ENCODE measurements around the gene NRSN2. TPM values are rescaled to one million over a fixed set of nuclear protein-coding genes. Genes with fewer than 3 reads are reported as not detected.
"Not testable (repeated sequence)": the region's sequence is repeated elsewhere in the genome, so short reads cannot be mapped to it uniquely, and the experiment has no call there.

Gene NRSN2
- polyA plus RNA-seq, 4 donors, result 0.67 to 15.4 (median 9.6) TPM

DNA sequence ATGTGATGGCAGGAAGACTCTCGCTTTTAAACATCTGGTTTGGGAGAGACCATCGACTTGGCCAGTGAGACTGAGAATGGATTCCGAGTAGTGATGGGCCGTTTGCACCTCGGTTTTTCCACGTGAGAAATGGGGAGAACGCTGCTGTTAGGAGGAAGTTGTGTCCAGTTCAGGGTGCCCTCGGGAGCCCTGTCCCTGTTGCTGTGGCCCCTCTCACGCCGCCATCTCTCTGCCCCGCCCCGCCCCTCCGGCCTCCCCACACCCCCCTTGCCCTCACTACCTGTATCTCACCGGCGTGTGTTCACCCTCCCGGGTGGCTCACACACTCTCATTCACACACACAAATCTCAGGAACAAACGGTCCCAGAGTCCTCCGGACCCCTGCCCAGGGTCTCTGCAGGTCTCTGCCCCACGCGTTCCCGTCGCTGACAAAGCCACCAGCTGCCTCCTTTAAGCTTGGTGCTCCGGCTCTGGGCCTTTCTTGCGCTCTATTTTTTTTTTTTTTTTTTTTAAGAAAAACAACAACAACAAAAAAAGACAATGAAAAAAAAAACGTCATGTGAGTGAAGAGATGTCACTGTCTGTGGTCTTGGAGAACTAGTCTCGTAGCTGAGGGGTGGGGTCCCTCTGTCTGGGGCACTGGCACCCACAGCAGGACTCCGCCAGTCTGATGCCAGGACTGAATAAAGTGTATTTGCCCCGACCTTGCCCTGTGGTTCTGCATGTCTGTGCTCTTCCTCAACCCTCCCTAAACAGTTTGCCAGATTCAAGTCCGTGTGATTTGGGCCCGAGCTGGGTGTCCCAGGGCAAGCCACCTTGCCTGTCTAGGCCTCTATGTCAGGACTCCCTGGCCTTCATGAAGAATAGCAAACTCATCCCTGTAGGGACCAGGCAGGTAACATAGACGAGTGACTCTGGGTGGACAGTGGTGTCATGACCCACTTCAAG, 18.6 kb upstream of the NRSN2 start:
- DNase-seq, result no peak
- H3K27me3 ChIP-seq (ENCODE audit: control insufficient read depth in 3 of 3, insufficient read depth in 3 of 3, low read length in 3 of 3), result no peaks in the 10 kb centered on the region
- FAIRE-seq, result no peak
- H3K27ac ChIP-seq (ENCODE audit: low read depth in 1 of 3, low read length in 2 of 3), result peak overlapping the region in 2 of 3 donors; percentile 59 to 82
- peaks cover 0 to 20% (median 3%) of the 10 kb centered on the region in 3 donors for H3K4me1 ChIP-seq (ENCODE audit: control insufficient read depth in 3 of 3, insufficient read depth in 2 of 3, low read depth in 1 of 3, low read length in 2 of 3)
- WGBS, 3 donors, result 57 to 71% (median 64%) methylated on average over 31 of the region's 31 CpGs
- peaks cover 0 to 23% (median 0%) of the 10 kb centered on the region in 3 donors for H3K36me3 ChIP-seq (ENCODE audit: control insufficient read depth in 3 of 3, insufficient read depth in 2 of 3, low read depth in 1 of 3, low read length in 3 of 3)
- peak overlapping the region in 1 of 3 donors; percentile 74 for H3K4me3 ChIP-seq (ENCODE audit: low read depth in 1 of 3, low read length in 3 of 3)
- H3K9me3 ChIP-seq (ENCODE audit: control insufficient read depth in 2 of 2, insufficient read depth in 1 of 2, low read depth in 1 of 2, low read length in 1 of 2), result no peaks in the 10 kb centered on the region

DNA sequence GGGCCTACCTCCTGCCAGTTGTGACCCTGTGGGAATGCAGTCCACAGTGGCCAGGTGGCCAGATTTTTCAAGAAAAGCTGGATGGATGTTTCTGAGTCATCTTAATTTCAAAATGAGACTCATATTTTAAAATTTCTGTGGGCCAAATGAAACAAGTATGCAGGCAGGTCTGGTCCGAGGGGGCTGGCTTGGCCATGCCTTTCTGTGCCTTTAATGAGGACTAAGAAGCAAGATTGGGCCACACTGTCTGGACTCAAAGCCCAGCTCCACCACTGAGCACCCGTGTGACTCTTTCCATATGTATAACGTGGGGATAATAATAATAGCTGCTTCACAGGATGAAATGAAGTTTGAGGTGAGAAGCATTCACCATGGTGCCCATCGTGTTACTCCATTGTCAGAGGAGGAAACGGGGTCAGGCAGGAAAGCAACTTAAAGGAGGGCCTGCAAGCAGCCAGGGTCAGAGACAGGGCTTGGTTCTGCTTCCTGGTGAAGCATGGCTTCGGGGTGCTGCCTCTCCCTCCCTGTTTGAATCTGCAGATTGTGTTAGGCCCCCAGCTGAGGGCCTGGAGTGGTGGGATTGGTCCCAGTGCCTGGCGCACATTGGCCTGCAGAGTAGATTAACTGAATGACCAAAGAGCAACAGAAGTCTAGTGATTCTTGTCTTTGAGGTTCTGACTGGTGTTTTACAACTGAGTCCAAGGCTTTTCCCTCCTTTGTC, 17.8 kb upstream of the NRSN2 start:
- WGBS, 3 donors, result 55 to 71% (median 66%) methylated on average over 7 of the region's 7 CpGs
- Histone ChIP-seq H3K27ac (ENCODE audit: low read depth in 1 of 3, low read length in 2 of 3) (peak overlapping the region in 1 of 3 donors; percentile 41), H3K36me3 (ENCODE audit: control insufficient read depth in 3 of 3, insufficient read depth in 2 of 3, low read depth in 1 of 3, low read length in 3 of 3) (peaks cover 0 to 23% (median 0%) of the 10 kb centered on the region in 3 donors), H3K4me3 (ENCODE audit: low read depth in 1 of 3, low read length in 3 of 3) (no peak overlapping the region), H3K4me1 (ENCODE audit: control insufficient read depth in 3 of 3, insufficient read depth in 2 of 3, low read depth in 1 of 3, low read length in 2 of 3) (peaks cover 0 to 14% (median 3%) of the 10 kb centered on the region in 3 donors), H3K27me3 (ENCODE audit: control insufficient read depth in 3 of 3, insufficient read depth in 3 of 3, low read length in 3 of 3) (no peaks in the 10 kb centered on the region), H3K9me3 (ENCODE audit: control insufficient read depth in 2 of 2, insufficient read depth in 1 of 2, low read depth in 1 of 2, low read length in 1 of 2) (no peaks in the 10 kb centered on the region)
- DNase-seq (no peak), FAIRE-seq (no peak)

DNA sequence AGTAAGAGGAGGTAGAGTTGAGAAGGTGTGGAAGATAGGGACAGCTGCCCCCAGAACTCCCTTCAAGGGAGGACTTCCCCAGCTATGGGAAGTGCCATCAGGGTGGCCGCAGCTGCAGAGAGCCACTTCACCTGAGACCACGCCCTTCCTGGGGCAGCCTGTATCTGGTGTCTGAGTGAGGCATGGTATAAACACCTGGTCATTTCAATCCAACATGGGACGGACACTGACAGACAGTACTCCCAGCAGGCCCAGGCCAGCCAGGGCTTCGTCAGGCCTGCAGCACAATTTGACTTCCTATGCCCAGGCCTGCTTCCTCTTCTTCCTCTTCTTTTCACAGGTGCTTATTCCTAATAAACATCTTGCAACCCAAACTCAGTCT, 17.1 kb upstream of the NRSN2 start:
- H3K27me3 ChIP-seq (ENCODE audit: control insufficient read depth in 3 of 3, insufficient read depth in 3 of 3, low read length in 3 of 3), result no peaks in the 10 kb centered on the region
- WGBS, 3 donors, result 65 to 78% (median 76%) methylated on average over 4 of the region's 4 CpGs
- H3K36me3 ChIP-seq (ENCODE audit: control insufficient read depth in 3 of 3, insufficient read depth in 2 of 3, low read depth in 1 of 3, low read length in 3 of 3), result peaks cover 0 to 23% (median 0%) of the 10 kb centered on the region in 3 donors
- H3K4me3 ChIP-seq (ENCODE audit: low read depth in 1 of 3, low read length in 3 of 3), result no peak overlapping the region
- H3K9me3 ChIP-seq (ENCODE audit: control insufficient read depth in 2 of 2, insufficient read depth in 1 of 2, low read depth in 1 of 2, low read length in 1 of 2), result no peaks in the 10 kb centered on the region
- H3K27ac ChIP-seq (ENCODE audit: low read depth in 1 of 3, low read length in 2 of 3), result no peak overlapping the region
- DNase-seq, result no peak
- peaks cover 0 to 14% (median 3%) of the 10 kb centered on the region in 3 donors for H3K4me1 ChIP-seq (ENCODE audit: control insufficient read depth in 3 of 3, insufficient read depth in 2 of 3, low read depth in 1 of 3, low read length in 2 of 3)
- FAIRE-seq, result no peak

DNA sequence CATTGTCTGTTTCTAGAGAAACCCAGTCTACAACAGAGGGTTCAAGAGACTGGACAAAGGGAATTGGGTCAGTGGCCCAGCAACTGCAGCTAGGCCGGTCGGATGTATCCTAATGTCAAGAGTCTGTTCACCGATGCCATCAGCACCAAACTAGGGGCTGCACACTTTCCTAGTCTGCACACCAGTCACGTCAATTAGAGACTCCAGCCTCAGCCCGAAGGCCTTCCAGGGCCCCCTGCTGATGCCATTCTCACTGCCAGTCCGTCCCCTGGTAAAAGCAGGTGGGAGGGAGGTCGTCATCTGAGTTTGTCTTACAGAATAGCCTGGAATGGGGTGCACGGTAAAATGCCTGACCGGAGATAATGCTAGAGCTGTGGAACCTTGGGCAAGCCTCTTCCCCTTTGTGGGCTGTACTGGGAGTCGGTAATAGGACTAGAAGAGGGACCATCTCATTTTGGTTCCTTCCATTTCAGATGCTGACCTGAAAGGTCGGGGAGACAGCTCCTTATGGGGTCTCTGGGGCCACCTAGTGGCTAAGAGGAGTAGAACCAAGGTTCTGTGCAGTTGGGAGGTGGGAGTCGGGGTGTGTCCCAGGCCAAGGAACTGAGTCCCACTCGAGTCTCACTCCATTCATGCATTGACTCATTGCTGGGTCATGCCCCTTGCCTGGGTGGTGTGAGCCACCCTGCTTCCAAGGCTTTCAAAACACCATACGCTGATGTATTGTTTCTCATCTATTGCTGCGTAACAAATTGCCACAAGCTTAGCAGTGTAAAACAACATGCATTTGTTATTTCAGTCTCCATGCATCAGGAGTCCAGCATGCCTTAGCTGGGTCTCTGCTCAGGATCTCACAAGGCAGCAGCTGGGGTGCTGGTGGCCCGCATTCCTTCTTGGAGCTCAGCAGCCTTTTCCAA, 16.4 kb upstream of the NRSN2 start:
- Histone ChIP-seq H3K4me1 (ENCODE audit: control insufficient read depth in 3 of 3, insufficient read depth in 2 of 3, low read depth in 1 of 3, low read length in 2 of 3) (peaks cover 0 to 14% (median 3%) of the 10 kb centered on the region in 3 donors), H3K36me3 (ENCODE audit: control insufficient read depth in 3 of 3, insufficient read depth in 2 of 3, low read depth in 1 of 3, low read length in 3 of 3) (peaks cover 0 to 23% (median 0%) of the 10 kb centered on the region in 3 donors), H3K4me3 (ENCODE audit: low read depth in 1 of 3, low read length in 3 of 3) (no peak overlapping the region), H3K9me3 (ENCODE audit: control insufficient read depth in 2 of 2, insufficient read depth in 1 of 2, low read depth in 1 of 2, low read length in 1 of 2) (no peaks in the 10 kb centered on the region), H3K27ac (ENCODE audit: low read depth in 1 of 3, low read length in 2 of 3) (no peak overlapping the region), H3K27me3 (ENCODE audit: control insufficient read depth in 3 of 3, insufficient read depth in 3 of 3, low read length in 3 of 3) (no peaks in the 10 kb centered on the region)
- no peak for FAIRE-seq
- peak; percentile 53 to 67 for DNase-seq
- WGBS, 3 donors, result 54 to 56% (median 55%) methylated on average over 16 of the region's 16 CpGs

DNA sequence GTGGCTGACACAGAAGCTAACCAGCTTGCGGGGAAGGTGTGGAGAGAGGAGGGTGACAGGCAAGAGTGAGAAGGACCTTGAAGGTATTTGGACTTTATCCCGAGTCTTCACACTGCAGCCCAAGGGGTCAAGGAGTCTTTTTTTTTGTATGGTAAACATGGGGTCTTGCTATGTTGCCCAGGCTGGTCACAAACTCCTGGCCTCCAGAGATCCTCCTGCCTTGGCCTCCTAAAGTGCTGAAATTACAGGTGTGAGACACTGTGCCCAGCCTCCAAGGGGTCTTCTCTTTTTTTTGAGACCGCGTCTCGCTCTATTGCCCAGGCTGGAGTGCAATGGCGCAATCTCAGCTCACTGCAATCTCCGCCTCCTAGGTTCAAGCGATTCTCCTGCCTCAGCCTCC, 12.3 kb upstream of the NRSN2 start:
- Histone ChIP-seq H3K27me3 (ENCODE audit: control insufficient read depth in 3 of 3, insufficient read depth in 3 of 3, low read length in 3 of 3) (no peaks in the 10 kb centered on the region), H3K36me3 (ENCODE audit: control insufficient read depth in 3 of 3, insufficient read depth in 2 of 3, low read depth in 1 of 3, low read length in 3 of 3) (peaks cover 0 to 11% (median 0%) of the 10 kb centered on the region in 3 donors), H3K4me1 (ENCODE audit: control insufficient read depth in 3 of 3, insufficient read depth in 2 of 3, low read depth in 1 of 3, low read length in 2 of 3) (peaks cover 0 to 5% (median 0%) of the 10 kb centered on the region in 3 donors), H3K27ac (ENCODE audit: low read depth in 1 of 3, low read length in 2 of 3) (no peak overlapping the region), H3K9me3 (ENCODE audit: control insufficient read depth in 2 of 2, insufficient read depth in 1 of 2, low read depth in 1 of 2, low read length in 1 of 2) (no peaks in the 10 kb centered on the region), H3K4me3 (ENCODE audit: low read depth in 1 of 3, low read length in 3 of 3) (no peak overlapping the region)
- WGBS, 3 donors, result 92 to 97% (median 97%) methylated on average over 8 of the region's 8 CpGs
- DNase-seq (no peak), FAIRE-seq (no peak)

DNA sequence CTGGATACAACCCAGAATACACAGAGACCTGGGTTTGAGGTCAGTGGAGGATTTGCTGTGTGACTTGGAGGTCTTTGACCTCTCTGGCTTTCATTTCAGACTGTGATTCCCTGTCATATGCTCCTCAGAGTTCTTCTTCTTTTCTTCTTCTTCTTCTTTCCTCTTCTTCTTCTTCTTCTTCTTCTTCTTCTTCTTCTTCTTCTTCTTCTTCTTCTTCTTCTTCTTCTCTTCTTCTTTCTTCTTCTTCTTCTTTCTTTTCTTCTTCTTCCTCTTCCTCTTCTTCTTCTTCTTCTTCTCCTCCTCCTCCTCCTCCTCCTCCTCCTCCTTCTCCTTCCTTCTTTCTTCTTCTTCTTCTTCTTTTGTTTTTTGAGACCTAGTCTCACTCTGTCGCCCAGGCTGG, 10.9 kb upstream of the NRSN2 start:
- H3K27ac ChIP-seq (ENCODE audit: low read depth in 1 of 3, low read length in 2 of 3); H3K4me1 ChIP-seq (ENCODE audit: control insufficient read depth in 3 of 3, insufficient read depth in 2 of 3, low read depth in 1 of 3, low read length in 2 of 3); H3K36me3 ChIP-seq (ENCODE audit: control insufficient read depth in 3 of 3, insufficient read depth in 2 of 3, low read depth in 1 of 3, low read length in 3 of 3); DNase-seq; H3K9me3 ChIP-seq (ENCODE audit: control insufficient read depth in 2 of 2, insufficient read depth in 1 of 2, low read depth in 1 of 2, low read length in 1 of 2); H3K4me3 ChIP-seq (ENCODE audit: low read depth in 1 of 3, low read length in 3 of 3); H3K27me3 ChIP-seq (ENCODE audit: control insufficient read depth in 3 of 3, insufficient read depth in 3 of 3, low read length in 3 of 3); FAIRE-seq: not testable (repeated sequence)
- WGBS, 3 donors, result 83 to 95% (median 94%) methylated on average over 1 of the region's 1 CpG

DNA sequence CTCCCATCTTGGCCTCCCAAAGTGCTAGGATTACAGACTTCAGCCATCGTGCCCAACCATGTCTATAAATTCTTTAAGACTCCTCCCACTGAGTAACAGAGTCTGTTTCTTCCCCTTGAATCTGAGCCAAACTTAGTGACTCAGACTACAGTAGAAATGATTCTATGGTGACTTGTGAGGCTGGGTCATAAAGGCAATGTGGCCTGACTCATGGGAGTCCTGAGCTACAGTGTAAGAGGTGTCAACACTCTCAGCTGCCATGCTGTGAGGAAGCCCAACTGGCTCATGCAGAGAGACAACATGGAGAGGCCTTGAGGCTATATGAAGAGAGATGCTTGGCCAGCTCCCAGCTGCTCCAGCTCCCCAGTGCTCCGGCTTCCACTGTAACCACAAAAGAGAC, 5.2 kb upstream of the NRSN2 start:
- peaks cover 0 to 3% (median 0%) of the 10 kb centered on the region in 3 donors for H3K36me3 ChIP-seq (ENCODE audit: control insufficient read depth in 3 of 3, insufficient read depth in 2 of 3, low read depth in 1 of 3, low read length in 3 of 3)
- DNase-seq (peak in 1 of 2 donors; percentile 67), FAIRE-seq (no peak)
- no peak overlapping the region for H3K4me3 ChIP-seq (ENCODE audit: low read depth in 1 of 3, low read length in 3 of 3)
- no peak overlapping the region for H3K27ac ChIP-seq (ENCODE audit: low read depth in 1 of 3, low read length in 2 of 3)
- 57 to 70% (median 58%) methylated on average over 2 of the region's 2 CpGs for WGBS, 3 donors
- peaks cover 0 to 10% of the 10 kb centered on the region in 2 donors for H3K9me3 ChIP-seq (ENCODE audit: control insufficient read depth in 2 of 2, insufficient read depth in 1 of 2, low read depth in 1 of 2, low read length in 1 of 2)
- no peaks in the 10 kb centered on the region for H3K27me3 ChIP-seq (ENCODE audit: control insufficient read depth in 3 of 3, insufficient read depth in 3 of 3, low read length in 3 of 3)
- H3K4me1 ChIP-seq (ENCODE audit: control insufficient read depth in 3 of 3, insufficient read depth in 2 of 3, low read depth in 1 of 3, low read length in 2 of 3), result no peaks in the 10 kb centered on the region

DNA sequence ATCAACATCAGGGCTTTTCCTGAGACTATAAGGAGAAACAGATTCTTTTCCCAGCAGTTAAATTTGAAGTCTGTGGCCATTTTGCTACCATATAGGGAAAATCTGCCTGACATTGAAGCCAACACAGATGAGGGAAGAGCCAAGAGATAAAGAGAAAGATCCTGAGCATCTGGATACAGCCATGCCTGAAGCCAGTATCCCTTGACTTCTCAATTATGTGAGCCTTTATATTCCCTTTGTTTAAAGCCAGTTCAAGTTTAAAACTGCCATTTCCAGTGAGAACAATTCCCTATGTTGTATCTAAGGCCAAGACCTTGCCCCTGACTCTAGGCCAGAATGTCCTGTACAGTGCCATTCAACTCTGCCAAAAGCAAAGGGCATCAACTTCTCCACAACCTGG, 3.8 kb upstream of the NRSN2 start:
- no peak for DNase-seq
- peaks cover 0 to 3% (median 0%) of the 10 kb centered on the region in 3 donors for H3K36me3 ChIP-seq (ENCODE audit: control insufficient read depth in 3 of 3, insufficient read depth in 2 of 3, low read depth in 1 of 3, low read length in 3 of 3)
- no peaks in the 10 kb centered on the region for H3K27me3 ChIP-seq (ENCODE audit: control insufficient read depth in 3 of 3, insufficient read depth in 3 of 3, low read length in 3 of 3)
- H3K4me3 ChIP-seq (ENCODE audit: low read depth in 1 of 3, low read length in 3 of 3), result no peak overlapping the region
- H3K27ac ChIP-seq (ENCODE audit: low read depth in 1 of 3, low read length in 2 of 3), result no peak overlapping the region
- H3K9me3 ChIP-seq (ENCODE audit: control insufficient read depth in 2 of 2, insufficient read depth in 1 of 2, low read depth in 1 of 2, low read length in 1 of 2), result peaks cover 0 to 10% of the 10 kb centered on the region in 2 donors
- no peaks in the 10 kb centered on the region for H3K4me1 ChIP-seq (ENCODE audit: control insufficient read depth in 3 of 3, insufficient read depth in 2 of 3, low read depth in 1 of 3, low read length in 2 of 3)
- FAIRE-seq, result no peak
